HCT116 (cell line): Measurements from ENCODE around the gene ASB12. TPM values are rescaled to one million over a fixed set of nuclear protein-coding genes. Genes with fewer than 3 reads are reported as not detected.

Experiments
- ATAC-seq: fragments of 200-7000 bp; cut with Tn5 transposase; 2 replicates; pipeline ENCODE4 v1.9.1; 2020; ENCODE audit warnings: mild to moderate bottlenecking, moderate library complexity
- BruUV-seq: library from RNA; stranded (reverse); fragments of 400-500 nt; replicated peaks from 2 replicates; lab custom pipeline; 2021; lab: Mats Ljungman, UMichigan
- CTCF ChIA-PET: fragments of 300-600 bp; sonication (Branson Sonifier 250); formaldehyde crosslinking; loops from one replicate; lab custom pipeline; 2021; ENCODE audit warnings: antibody characterized with exemption; lab: Charles Lee
- POLR2A ChIA-PET: fragments of 300-600, 350-600 bp; sonication (Branson Sonifier 250); formaldehyde crosslinking; loops from one replicate; lab custom pipeline; 2021; ENCODE audit warnings: antibody characterized with exemption; lab: Charles Lee
- RAD21 ChIA-PET, 2 experiments: fragments of 300-600 bp; sonication (Branson Sonifier 250); formaldehyde crosslinking; loops; one replicate each; lab custom pipeline; 2023; ENCODE audit warnings: low total read pairs in 2 of 2; ENCODE audit not compliant: uncharacterized antibody in 2 of 2, unreplicated experiment in 2 of 2, low non-redundant PET in 1 of 2; lab: Charles Lee
- DNase-seq: peaks from one replicate; pipeline ENCODE4 v3.0.0-alpha.2; 2010; ENCODE audit warnings: low read depth, low spot score
- H2AFZ ChIP-seq: fragments of 200-600 bp; shearing (Covaris generic), sonication (generic); 2 replicates; pipeline ENCODE4 v1.6.1; 2017; ENCODE audit warnings: low read depth, mixed run types, mixed read lengths, antibody characterized with exemption, low read length; ENCODE audit not compliant: poor library complexity, severe bottlenecking
- H3K27ac ChIP-seq: 2 replicates; pipeline ENCODE4 v1.5.1; 2012; ENCODE audit warnings: low read depth, low read length
- H3K27me3 ChIP-seq: fragments of 200-600 bp; sonication (generic); 2 replicates; pipeline ENCODE4 v1.6.1; 2016; ENCODE audit warnings: mixed run types, low read length, mixed read lengths; ENCODE audit not compliant: insufficient read depth
- H3K36me3 ChIP-seq, 2 experiments: fragments of 200-500 bp in 1 of 2; fragments of 200-600 bp in 1 of 2; sonication (Bioruptor generic) in 1 of 2; sonication (generic) in 1 of 2; 2 replicates each; pipeline versions ENCODE4 v1.5.1 to v1.6.1; 2014 to 2016; ENCODE audit warnings: low read length in 2 of 2, inconsistent platforms in 1 of 2, mixed read lengths in 1 of 2, mixed run types in 1 of 2; ENCODE audit not compliant: insufficient read depth in 2 of 2, control insufficient read depth in 1 of 2
- H3K4me1 ChIP-seq, 2 experiments: fragments of 200-600 bp in 1 of 2; sonication (generic) in 1 of 2; 2 replicates each; pipeline versions ENCODE4 v1.5.1 to v1.6.1; 2012 to 2017; ENCODE audit warnings: low read length in 2 of 2, inconsistent platforms in 1 of 2, mild to moderate bottlenecking in 1 of 2, mixed read lengths in 1 of 2, mixed run types in 1 of 2, moderate library complexity in 1 of 2; ENCODE audit not compliant: insufficient read depth in 2 of 2, control insufficient read depth in 1 of 2
- H3K4me2 ChIP-seq: fragments of 200-600 bp; sonication (generic); 2 replicates; pipeline ENCODE4 v1.6.1; 2017; ENCODE audit warnings: mixed run types, low read length, mixed read lengths
- H3K4me3 ChIP-seq, 2 experiments: fragments of 200-600 bp in 1 of 2; sonication (generic) in 1 of 2; replicated peaks in 1 of 2; 2 replicates each; pipeline ENCODE4 v1.5.1; 2011 to 2016; ENCODE audit warnings: low read length in 2 of 2, control low read depth in 1 of 2, low read depth in 1 of 2, mild to moderate bottlenecking in 1 of 2, mixed read lengths in 1 of 2, mixed run types in 1 of 2
- H3K79me2 ChIP-seq: fragments of 200-600 bp; sonication (generic); 2 replicates; pipeline ENCODE4 v1.6.1; 2017; ENCODE audit warnings: mild to moderate bottlenecking, mixed run types, low read length, moderate library complexity, mixed read lengths; ENCODE audit not compliant: insufficient read depth
- H3K9ac ChIP-seq: fragments of 200-600 bp; sonication (generic); 2 replicates; pipeline ENCODE4 v1.6.1; 2016; ENCODE audit warnings: low read length, mixed read lengths
- H3K9me2 ChIP-seq: fragments of 200-600 bp; sonication (generic), shearing (Covaris generic); 2 replicates; pipeline ENCODE4 v1.6.1; 2017; ENCODE audit warnings: mixed run types, mild to moderate bottlenecking, moderate library complexity; ENCODE audit not compliant: insufficient read depth
- H3K9me3 ChIP-seq, 2 experiments: fragments of 200-500 bp in 1 of 2; fragments of 200-600 bp in 1 of 2; sonication (Bioruptor generic) in 1 of 2; sonication (generic) in 1 of 2; 2 replicates each; pipeline ENCODE4 v1.6.1; 2014 to 2017; ENCODE audit warnings: low read length in 2 of 2, mixed read lengths in 2 of 2, inconsistent platforms in 1 of 2, low read depth in 1 of 2, mild to moderate bottlenecking in 1 of 2, mixed run types in 1 of 2, moderate library complexity in 1 of 2; ENCODE audit not compliant: control insufficient read depth in 1 of 2, insufficient read depth in 1 of 2
- H4K20me1 ChIP-seq: fragments of 200-600 bp; sonication (generic), shearing (Covaris generic); 2 replicates; pipeline ENCODE4 v1.6.1; 2017; ENCODE audit warnings: mixed run types, mild to moderate bottlenecking, moderate library complexity; ENCODE audit not compliant: insufficient read depth
- CBX3 ChIP-seq: IDR thresholded peaks from 2 replicates; pipeline ENCODE4 v1.6.1; 2012; ENCODE audit warnings: low read depth
- CEBPB ChIP-seq: IDR thresholded peaks from 2 replicates; pipeline ENCODE4 v1.6.1; 2012; ENCODE audit warnings: low read depth
- EGR1 ChIP-seq: IDR thresholded peaks from 2 replicates; pipeline ENCODE4 v1.6.1; 2012; ENCODE audit warnings: low read depth
- EZH2 ChIP-seq: fragments of 200-600 bp; sonication (generic); IDR thresholded peaks from 2 replicates; pipeline ENCODE4 v1.6.1; 2017; ENCODE audit warnings: antibody characterized with exemption, mixed run types
- FOSL1 ChIP-seq: IDR thresholded peaks from 2 replicates; pipeline ENCODE4 v1.6.1; 2012; ENCODE audit warnings: low read depth
- POLR2A ChIP-seq: IDR thresholded peaks from 2 replicates; pipeline ENCODE4 v1.7.0; 2011; ENCODE audit warnings: borderline replicate concordance; ENCODE audit not compliant: insufficient read depth, insufficient read length; ENCODE audit errors: extremely low read depth
- POLR2AphosphoS5 ChIP-seq: IDR thresholded peaks from 2 replicates; pipeline ENCODE4 v1.6.1; 2011; ENCODE audit warnings: mild to moderate bottlenecking, low read depth, low read length, moderate library complexity
- RAD21 ChIP-seq: IDR thresholded peaks from 2 replicates; pipeline ENCODE4 v1.6.1; 2012; ENCODE audit warnings: low read depth, mild to moderate bottlenecking
- REST ChIP-seq: IDR thresholded peaks from 2 replicates; pipeline ENCODE4 v1.6.1; 2012; ENCODE audit warnings: low read depth
- SIN3A ChIP-seq: IDR thresholded peaks from 2 replicates; pipeline ENCODE4 v1.6.1; 2012; ENCODE audit warnings: low read depth
- SP1 ChIP-seq: IDR thresholded peaks from 2 replicates; pipeline ENCODE4 v1.6.1; 2012; ENCODE audit warnings: low read depth
- SRF ChIP-seq: IDR thresholded peaks from 2 replicates; pipeline ENCODE4 v1.6.1; 2012; ENCODE audit warnings: low read depth
- TCF7L2 ChIP-seq: IDR thresholded peaks from 2 replicates; pipeline ENCODE4 v1.7.0; 2011; ENCODE audit warnings: borderline replicate concordance, inconsistent platforms; ENCODE audit not compliant: insufficient read depth, insufficient read length; ENCODE audit errors: extremely low read depth
- ZNF274 ChIP-seq: fragments of 200-500 bp; sonication (Bioruptor generic); IDR thresholded peaks from 2 replicates; pipeline ENCODE4 v1.6.1; 2014; ENCODE audit warnings: mild to moderate bottlenecking, low read depth, low read length, inconsistent platforms
- intact Hi-C: fragments of 100-400 bp; cut with micrococcal nuclease; formaldehyde crosslinking; loops from 2 replicates; pipeline ENCODE4 v1.10.0; 2022
- total RNA-seq: library from RNA; stranded (reverse); gene quantifications from one replicate; pipeline ENCODE4 v1.2.1, GENCODE V29; 2021; ENCODE audit not compliant: unreplicated experiment
- TF ChIP-seq, protein P1 (sequence below): IDR thresholded peaks from 2 replicates; pipeline ENCODE4 v1.6.1; 2012
- TF ChIP-seq, protein P2 (sequence below): IDR thresholded peaks from 2 replicates; pipeline ENCODE4 v1.6.1; 2011; ENCODE audit warnings: mild to moderate bottlenecking, low read length, moderate library complexity; ENCODE audit not compliant: insufficient replicate concordance; ENCODE audit errors: extremely low read depth
- TF ChIP-seq, protein P3 (sequence below): IDR thresholded peaks from 2 replicates; pipeline ENCODE4 v1.6.1; 2012

ASB12 gene
- total RNA-seq, 1 experiment from 2014 or later: not detected

DNA sequence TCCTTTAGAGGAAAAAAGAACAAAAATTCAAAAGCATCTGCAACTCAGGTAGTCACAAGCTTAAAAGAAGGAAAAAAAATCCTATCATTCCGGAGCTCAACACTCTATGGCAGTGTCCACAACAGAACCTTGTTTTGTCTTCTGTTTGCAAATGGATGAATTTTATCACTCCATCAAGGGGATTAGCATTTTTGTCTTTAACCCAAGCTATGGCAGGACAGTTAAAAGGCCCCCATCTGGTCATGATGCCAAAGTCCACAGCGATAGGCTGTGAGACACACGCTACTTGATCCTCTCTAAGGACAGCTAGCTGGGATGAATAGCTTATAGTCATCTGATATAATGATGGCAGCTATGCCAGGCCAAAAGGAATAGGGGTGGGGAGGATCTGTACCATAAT lies 41.5 kb downstream of the ASB12 start (continued):
- TF ChIP-seq, protein P1, sequence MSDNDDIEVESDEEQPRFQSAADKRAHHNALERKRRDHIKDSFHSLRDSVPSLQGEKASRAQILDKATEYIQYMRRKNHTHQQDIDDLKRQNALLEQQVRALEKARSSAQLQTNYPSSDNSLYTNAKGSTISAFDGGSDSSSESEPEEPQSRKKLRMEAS: no peak
- TF ChIP-seq, protein P2, sequence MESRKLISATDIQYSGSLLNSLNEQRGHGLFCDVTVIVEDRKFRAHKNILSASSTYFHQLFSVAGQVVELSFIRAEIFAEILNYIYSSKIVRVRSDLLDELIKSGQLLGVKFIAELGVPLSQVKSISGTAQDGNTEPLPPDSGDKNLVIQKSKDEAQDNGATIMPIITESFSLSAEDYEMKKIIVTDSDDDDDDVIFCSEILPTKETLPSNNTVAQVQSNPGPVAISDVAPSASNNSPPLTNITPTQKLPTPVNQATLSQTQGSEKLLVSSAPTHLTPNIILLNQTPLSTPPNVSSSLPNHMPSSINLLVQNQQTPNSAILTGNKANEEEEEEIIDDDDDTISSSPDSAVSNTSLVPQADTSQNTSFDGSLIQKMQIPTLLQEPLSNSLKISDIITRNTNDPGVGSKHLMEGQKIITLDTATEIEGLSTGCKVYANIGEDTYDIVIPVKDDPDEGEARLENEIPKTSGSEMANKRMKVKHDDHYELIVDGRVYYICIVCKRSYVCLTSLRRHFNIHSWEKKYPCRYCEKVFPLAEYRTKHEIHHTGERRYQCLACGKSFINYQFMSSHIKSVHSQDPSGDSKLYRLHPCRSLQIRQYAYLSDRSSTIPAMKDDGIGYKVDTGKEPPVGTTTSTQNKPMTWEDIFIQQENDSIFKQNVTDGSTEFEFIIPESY: no peak

GRCh38 chrX:64187762-64188150 lies 42.7 kb downstream of the ASB12 start:
- CTCF ChIA-PET: no interaction called here
- Histone ChIP-seq H4K20me1 (no peaks in the 10 kb centered on the region), H3K9me3 (no peaks in the 10 kb centered on the region), H3K9me2 (no peaks in the 10 kb centered on the region), H2AFZ (no peak overlapping the region), H3K36me3 (no peaks in the 10 kb centered on the region), H3K27me3 (no peaks in the 10 kb centered on the region), H3K27ac (no peak overlapping the region), H3K4me2 (no peak overlapping the region), H3K4me1 (no peaks in the 10 kb centered on the region), H3K4me3 (no peak overlapping the region), H3K79me2 (no peaks in the 10 kb centered on the region), H3K9ac (no peak overlapping the region)
- no peak for DNase-seq
- BruUV-seq: no TSS peak
- RAD21 ChIA-PET: no interaction called here
- intact Hi-C loops: no loop called here
- POLR2A ChIA-PET: no interaction called here
- no peak for ATAC-seq
- TF ChIP-seq SIN3A: no peak
- no peak for TF ChIP-seq RAD21
- TF ChIP-seq EZH2: no peak
- no peak for TF ChIP-seq CEBPB
- TF ChIP-seq CBX3: no peak
- no peak for TF ChIP-seq ZNF274
- TF ChIP-seq POLR2AphosphoS5: no peak
- TF ChIP-seq EGR1: no peak
- TF ChIP-seq, protein P2: no peak
- TF ChIP-seq REST: no peak
- no peak for TF ChIP-seq POLR2A
- TF ChIP-seq FOSL1: no peak
- TF ChIP-seq SP1: no peak
- TF ChIP-seq SRF: no peak
- TF ChIP-seq, protein P3, sequence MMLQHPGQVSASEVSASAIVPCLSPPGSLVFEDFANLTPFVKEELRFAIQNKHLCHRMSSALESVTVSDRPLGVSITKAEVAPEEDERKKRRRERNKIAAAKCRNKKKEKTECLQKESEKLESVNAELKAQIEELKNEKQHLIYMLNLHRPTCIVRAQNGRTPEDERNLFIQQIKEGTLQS: no peak
- no peak for TF ChIP-seq TCF7L2
